Hematopoietic multipotent progenitor cell (in vitro differentiated cells): ENCODE data around the gene CPNE4. TPM values are rescaled to one million over a fixed set of nuclear protein-coding genes. Genes with fewer than 3 reads are reported as not detected.
"Not testable (repeated sequence)": the region's sequence is repeated elsewhere in the genome, so short reads cannot be mapped to it uniquely, and the experiment has no call there.

ENCODE experiments used
- DNase-seq, 3 donors: peaks; one replicate each; pipeline ENCODE4 v3.0.0-alpha.2; 2011 to 2015; ENCODE audit warnings: low read depth in 2 of 3, low spot score in 2 of 3
- total RNA-seq: library from RNA; depleted of rRNA; stranded (reverse); fragments of >200 nt; gene quantifications from one replicate; pipeline ENCODE4 v1.2.3, GENCODE V29; 2012

Gene CPNE4
- total RNA-seq, 1 donor = not detected

- DNase-seq = not testable (repeated sequence)
These were observed 148.9 kb downstream of the CPNE4 start for GRCh38 chr3:131885871-131886270.

- no peak for DNase-seq
These were observed 151.0 kb downstream of the CPNE4 start for GRCh38 chr3:131883711-131884407.

GRCh38 chr3:131883086-131883485 is 151.7 kb downstream of the CPNE4 start:
- no peak for DNase-seq

GRCh38 chr3:131881777-131882176 is 153.0 kb downstream of the CPNE4 start:
- no peak for DNase-seq

GRCh38 chr3:131880948-131881347 is 153.9 kb downstream of the CPNE4 start:
- DNase-seq = no peak

GRCh38 chr3:131868203-131868602 is 166.6 kb downstream of the CPNE4 start:
- DNase-seq = no peak

- DNase-seq = no peak
These were observed 178.6 kb downstream of the CPNE4 start for GRCh38 chr3:131856171-131856570.

- DNase-seq = no peak
These were observed 184.6 kb downstream of the CPNE4 start for GRCh38 chr3:131850223-131850622.

- no peak for DNase-seq
These were observed 185.2 kb downstream of the CPNE4 start for GRCh38 chr3:131849616-131850015.

GRCh38 chr3:131847966-131848510 is 186.8 kb downstream of the CPNE4 start:
- no peak for DNase-seq

- no peak for DNase-seq
These were observed 188.4 kb downstream of the CPNE4 start for GRCh38 chr3:131846296-131846924.

GRCh38 chr3:131843174-131843573 is 191.6 kb downstream of the CPNE4 start:
- DNase-seq = no peak

GRCh38 chr3:131840156-131840797 is 194.5 kb downstream of the CPNE4 start:
- no peak for DNase-seq

- DNase-seq = no peak
These were observed 198.9 kb downstream of the CPNE4 start for GRCh38 chr3:131835906-131836305.

- no peak for DNase-seq
These were observed 203.2 kb downstream of the CPNE4 start for GRCh38 chr3:131831608-131832007.

- no peak for DNase-seq
These were observed 213.5 kb downstream of the CPNE4 start for GRCh38 chr3:131821191-131821762.

- no peak for DNase-seq
These were observed 215.3 kb downstream of the CPNE4 start for GRCh38 chr3:131819381-131820055.

- no peak for DNase-seq
These were observed 222.4 kb downstream of the CPNE4 start for GRCh38 chr3:131812433-131812832.

- DNase-seq = no peak
These were observed 223.3 kb downstream of the CPNE4 start for GRCh38 chr3:131811481-131811880.

- no peak for DNase-seq
These were observed 227.0 kb downstream of the CPNE4 start for GRCh38 chr3:131807822-131808221.

GRCh38 chr3:131806736-131807135 is 228.1 kb downstream of the CPNE4 start:
- peak in 1 of 3 donors; percentile 14 for DNase-seq
